CD4-positive, alpha-beta T cell treated with Interleukin-6 at 100 ng/mL for 8 hours (primary cell): ENCODE measurements around the gene ABITRAM.
"Not testable (repeated sequence)": the region's sequence is repeated elsewhere in the genome, so short reads cannot be mapped to it uniquely, and the experiment has no call there.

ENCODE experiments used
- DNase-seq: peaks from one replicate; pipeline ENCODE4 v3.0.0-alpha.2; 2020; ENCODE audit warnings: mixed read lengths, low spot score

Gene ABITRAM

GRCh38 chr9:108934323-108934893 is at the start of gene ABITRAM:
TSS of gene ABITRAM (plus strand) at chr9:108934400. CDS start at chr9:108934487, 87 bp downstream.
- peak; percentile 82 for DNase-seq

- DNase-seq: no peak
Measured at GRCh38 chr9:108884701-108885100, 49.5 kb upstream of the ABITRAM start.

DNA sequence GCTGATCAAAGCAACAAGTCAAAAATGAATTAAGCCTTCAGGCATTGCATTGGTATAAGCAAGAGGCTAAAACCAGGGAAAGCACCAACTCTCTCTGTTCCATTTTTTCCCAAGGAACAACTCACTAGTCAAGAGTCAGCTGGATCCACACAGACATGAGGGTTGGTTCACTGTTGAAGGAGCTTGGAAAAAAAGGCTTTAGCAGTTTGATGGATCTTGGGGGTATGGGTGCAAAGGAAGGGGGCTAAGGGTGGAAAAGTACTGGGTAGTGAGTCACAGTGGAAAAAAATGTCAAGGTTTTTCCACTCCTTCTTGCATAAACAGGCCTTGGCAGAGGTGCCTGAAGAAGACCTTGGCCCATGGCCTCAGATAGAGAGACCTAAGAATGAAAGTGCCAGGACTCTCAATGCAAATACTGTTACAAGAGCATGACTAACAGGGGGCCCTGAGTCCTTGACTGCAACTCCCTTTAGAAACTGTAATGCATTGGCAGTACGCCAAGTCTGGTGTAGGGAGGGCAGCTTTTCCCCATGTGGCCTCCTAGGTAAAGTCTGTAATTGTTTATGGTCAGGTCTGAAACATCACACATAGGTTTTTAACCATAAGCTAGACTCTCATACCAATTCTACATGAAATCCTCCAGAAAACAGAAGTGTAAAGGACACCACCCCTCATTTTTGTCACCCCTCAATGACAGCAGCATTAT is 48.4 kb upstream of the ABITRAM start:
- no peak for DNase-seq

GRCh38 chr9:108886594-108887271 is 47.5 kb upstream of the ABITRAM start:
- DNase-seq: not testable (repeated sequence)

DNA sequence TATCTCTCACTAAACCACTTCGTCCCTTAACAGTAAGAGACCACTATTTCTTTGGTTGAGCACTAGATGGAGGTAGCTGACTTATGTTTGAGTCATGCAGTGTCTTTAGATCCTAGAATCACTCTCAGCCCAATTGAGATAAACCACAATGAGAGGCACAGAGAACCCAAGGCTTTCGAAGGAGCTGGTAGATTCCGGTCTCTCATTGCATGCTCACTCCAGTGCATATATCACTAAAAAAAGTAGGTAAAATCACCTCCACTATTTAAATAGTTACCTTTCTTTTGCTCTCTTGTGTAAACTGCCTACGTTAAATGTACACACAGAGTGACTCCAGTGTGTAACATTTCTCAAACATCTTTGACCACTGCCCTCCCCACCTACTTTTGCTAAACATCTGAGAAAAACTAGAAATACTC is 44.5 kb upstream of the ABITRAM start:
- peak; percentile 6 for DNase-seq

DNA sequence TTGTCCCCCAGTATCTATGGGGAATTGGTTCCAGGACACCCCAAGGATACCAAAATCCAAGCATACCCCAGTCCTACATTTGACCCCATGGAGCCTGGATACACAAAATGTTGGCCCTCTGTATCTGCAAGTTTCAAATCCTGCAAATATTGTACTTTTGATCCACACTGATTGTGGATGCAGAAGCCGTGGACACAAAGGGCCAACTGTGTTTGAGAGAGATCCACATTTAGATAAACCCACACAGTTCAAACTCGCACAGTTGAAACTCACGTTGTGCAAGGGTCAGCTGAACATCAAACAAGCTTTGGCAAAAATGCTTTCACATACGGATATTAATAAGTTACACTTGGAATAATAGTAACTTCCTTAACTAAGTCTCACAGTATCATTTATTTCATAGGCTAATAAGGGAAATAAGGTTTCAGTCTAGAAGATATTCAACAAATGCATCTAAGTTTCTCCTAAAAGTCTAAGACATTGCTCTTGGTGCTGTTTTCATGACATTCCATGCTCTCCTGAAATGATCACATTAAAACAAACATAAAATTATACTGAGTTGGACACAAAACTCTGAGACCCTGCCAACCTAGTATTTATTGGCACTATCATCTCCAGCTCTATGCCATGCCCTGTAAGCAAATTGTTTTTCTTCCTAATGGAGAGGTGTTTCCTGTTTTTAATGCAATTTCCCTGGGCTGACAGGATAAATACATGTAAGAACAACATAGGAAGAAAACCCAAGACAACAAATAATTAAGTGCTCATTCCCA is 39.8 kb upstream of the ABITRAM start:
- DNase-seq: no peak

GRCh38 chr9:108897324-108898096 is 36.7 kb upstream of the ABITRAM start:
- DNase-seq: no peak

DNA sequence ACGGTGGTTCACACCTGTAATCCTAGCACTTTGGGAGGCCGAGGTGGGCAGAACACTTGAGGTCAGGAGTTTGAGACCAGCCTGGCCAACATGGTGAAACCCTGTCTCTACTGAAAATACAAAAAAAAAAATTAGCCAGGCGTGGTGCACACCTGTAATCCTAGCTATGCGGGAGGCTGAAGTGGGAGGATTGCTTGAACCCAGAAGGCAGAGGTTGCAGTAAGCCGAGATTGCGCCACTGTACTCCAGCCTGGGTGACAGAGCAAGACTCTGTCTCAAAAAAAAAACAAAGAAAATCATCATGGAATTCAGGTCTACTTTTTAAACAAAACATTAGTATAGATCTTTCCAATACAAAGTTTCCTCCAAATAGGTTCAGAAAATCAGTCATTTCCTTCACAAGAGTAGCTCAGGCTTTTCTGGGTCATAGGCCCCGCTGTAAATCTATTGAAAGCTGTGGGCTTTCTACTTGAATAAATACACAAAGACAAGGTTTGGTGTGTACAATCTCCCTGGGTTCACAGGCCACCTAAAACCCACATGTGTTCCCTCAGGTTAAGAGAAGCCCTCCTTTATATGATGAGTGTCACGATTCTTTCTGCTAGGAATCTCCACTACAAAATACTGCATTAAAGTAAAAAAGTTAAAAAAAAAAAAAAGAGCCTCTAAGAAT is 35.0 kb upstream of the ABITRAM start:
- not testable (repeated sequence) for DNase-seq

DNA sequence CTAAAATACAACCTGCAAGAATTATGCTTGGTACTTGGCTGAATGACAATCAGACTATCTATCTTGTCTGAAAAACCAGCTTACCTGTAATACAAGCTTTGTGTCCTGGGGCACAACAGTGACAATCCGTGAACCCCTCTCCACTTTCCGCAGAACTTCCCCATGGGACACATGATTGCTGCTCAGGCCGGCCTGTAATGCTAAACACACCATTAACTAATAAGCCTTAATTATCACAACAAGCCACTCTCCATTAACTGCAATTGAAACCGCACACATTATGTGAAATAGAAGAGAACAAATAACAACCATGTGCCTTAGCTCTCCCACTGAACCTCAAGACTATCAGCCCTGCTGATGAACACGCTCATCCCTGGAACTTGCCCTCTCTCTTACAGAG is 34.0 kb upstream of the ABITRAM start:
- no peak for DNase-seq

DNA sequence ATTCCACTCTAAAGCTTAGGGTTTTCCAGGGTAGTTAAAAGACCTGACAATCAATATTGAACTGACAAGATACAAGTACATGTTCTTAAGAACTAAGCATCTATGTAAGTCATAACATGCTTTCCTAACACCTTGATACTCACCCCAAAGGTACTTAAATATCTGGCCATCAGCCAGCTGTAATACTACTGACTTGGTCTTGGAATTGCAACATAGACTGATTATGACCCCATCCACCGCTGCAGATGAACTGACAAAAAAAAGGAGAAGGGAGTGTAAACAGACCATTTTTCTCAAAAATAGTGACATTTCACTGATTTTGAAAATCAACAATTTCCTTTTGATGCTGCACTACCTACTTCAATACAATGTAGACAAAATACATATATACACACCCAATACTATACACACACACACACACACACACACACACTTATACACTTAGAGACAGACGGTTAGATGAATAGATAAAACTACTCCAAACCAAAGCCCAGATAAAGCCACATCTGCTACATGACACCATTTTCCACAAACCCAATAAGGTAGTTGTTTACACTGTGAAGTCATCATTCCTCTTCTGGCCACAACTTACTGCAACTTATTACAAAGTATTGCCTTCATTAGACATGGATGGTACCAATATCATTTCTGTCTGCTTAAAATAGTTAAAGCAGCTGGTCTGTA is 30.6 kb upstream of the ABITRAM start:
- DNase-seq: no peak

GRCh38 chr9:108904161-108904560 is 30.0 kb upstream of the ABITRAM start:
- no peak for DNase-seq

DNA sequence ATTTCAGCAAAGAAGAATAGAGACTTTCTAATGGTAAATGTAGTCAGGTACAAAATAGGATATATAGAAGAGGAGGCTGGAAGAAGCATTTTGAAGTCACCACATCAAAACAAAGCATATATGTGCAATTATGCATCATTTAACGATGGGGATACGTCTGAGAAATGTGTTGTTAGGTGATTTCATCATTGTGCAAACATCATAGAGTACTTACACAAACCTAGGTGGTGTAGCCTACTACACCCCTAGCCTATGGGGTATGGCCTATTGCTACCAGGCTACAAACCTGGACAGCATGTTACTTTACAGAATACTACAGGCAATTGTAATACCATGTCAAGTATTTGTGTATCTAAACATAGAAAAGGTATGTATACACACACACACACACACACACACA is 28.7 kb upstream of the ABITRAM start:
- no peak for DNase-seq

- no peak for DNase-seq
Measured at GRCh38 chr9:108910402-108910801, 23.8 kb upstream of the ABITRAM start.

- no peak for DNase-seq
Measured at GRCh38 chr9:108910914-108911313, 23.3 kb upstream of the ABITRAM start.

DNA sequence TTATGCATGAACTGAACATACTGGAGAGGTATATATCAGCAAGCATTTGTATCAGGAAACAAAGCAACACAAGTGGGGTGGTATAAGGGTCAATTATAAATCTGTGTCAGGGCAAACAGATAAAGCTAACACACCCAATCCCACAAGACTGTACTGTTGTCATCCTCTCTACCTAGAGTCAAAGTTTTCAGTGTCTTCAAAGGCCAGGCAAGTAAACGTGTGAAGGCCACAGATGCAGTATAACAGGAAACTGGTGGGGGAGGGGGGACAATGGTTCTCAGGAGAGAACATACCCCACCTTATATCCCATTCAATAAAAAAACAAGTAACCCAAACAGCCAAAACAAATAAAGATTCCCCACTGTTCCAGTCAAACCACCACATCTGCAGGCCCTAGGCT is 22.4 kb upstream of the ABITRAM start:
- DNase-seq: peak; percentile 18

DNA sequence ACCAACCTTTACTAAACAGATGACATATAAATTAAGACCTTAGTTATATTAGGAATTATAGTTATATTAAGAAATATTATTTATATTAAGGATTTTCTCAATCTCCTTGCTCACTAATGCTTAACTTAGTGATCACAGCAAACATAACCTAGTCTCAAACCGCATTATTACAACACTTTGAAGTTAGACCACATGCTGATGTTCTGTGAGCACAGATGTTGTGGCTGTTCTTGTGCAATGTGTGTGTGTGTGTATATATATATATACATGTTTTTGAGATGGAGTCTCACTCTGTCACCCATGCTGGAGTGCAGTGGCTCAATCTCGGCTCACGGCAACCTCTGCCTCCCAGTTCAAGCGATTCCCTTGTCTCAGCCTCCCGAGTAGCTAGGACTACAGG is 20.8 kb upstream of the ABITRAM start:
- DNase-seq: no peak

DNA sequence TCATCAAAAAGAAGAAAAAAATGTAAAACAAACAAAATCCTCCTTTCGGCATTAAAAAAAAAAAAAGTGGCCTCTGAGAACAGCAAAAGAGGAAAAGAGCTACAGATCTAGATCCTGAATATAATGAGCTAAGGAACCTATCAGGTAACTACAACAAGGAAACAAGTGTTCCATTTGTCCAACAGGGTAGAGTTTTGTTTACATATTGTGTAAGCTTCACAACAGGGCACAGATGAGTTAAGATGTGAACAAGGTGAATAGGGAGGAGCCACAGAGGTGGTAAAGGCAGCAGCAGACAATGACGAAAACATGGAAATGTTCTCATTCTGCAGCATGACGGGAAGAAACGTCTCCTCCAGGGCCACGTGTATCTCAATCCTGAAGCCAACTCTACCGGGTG is 14.7 kb upstream of the ABITRAM start:
- DNase-seq: no peak

- not testable (repeated sequence) for DNase-seq
Measured at GRCh38 chr9:108920401-108920800, 13.8 kb upstream of the ABITRAM start.

DNA sequence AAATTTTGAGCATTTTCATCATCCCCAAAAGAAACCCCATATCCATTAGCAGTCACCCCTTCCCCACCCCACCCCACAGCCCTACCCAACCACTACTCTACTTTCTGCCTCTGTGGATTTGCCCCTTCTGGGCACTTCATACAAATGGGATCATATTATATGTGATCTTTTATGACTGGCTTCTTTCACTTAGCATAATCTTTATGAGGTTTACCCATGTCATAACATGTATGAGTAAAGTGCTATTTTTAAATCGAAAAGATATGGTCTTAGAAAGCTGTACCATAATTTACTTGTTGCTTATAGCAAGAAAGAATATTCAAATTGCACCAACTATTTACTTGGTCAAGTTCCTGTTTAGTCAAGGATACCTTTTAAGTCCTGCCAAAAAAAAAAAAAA is 13.0 kb upstream of the ABITRAM start:
- no peak for DNase-seq

GRCh38 chr9:108924466-108924865 is 9.7 kb upstream of the ABITRAM start:
- no peak for DNase-seq

- DNase-seq: no peak
Measured at GRCh38 chr9:108928386-108928785, 5.8 kb upstream of the ABITRAM start.
